Liver (tissue), 9 donors: ENCODE measurements around the gene MED29. TPM values are rescaled to one million over a fixed set of nuclear protein-coding genes. Genes with fewer than 3 reads are reported as not detected.

Experiments
- DNase-seq: peaks from one replicate; pipeline ENCODE4 v3.0.0-alpha.2; 2017; ENCODE audit warnings: low spot score
- H3K27ac ChIP-seq, 2 donors: one replicate each; pipeline ENCODE4 v1.7.0; 2013; ENCODE audit warnings: inconsistent platforms in 2 of 2, low read length in 2 of 2, control low read depth in 1 of 2, low read depth in 1 of 2, mild to moderate bottlenecking in 1 of 2
- H3K27me3 ChIP-seq, 4 donors: one replicate each; pipeline versions ENCODE4 v1.6.1 to v1.7.0; 2013; ENCODE audit warnings: low read length in 3 of 4, inconsistent platforms in 1 of 4, mild to moderate bottlenecking in 1 of 4, moderate library complexity in 1 of 4; ENCODE audit not compliant: control insufficient read depth in 4 of 4, insufficient read depth in 4 of 4
- H3K36me3 ChIP-seq, 4 donors: one replicate each; pipeline versions ENCODE4 v1.6.1 to v1.7.0; 2013; ENCODE audit warnings: low read length in 3 of 4, mild to moderate bottlenecking in 3 of 4, low read depth in 1 of 4, moderate library complexity in 1 of 4; ENCODE audit not compliant: control insufficient read depth in 4 of 4, insufficient read depth in 3 of 4
- H3K4me1 ChIP-seq, 4 donors: one replicate each; pipeline versions ENCODE4 v1.6.1 to v1.7.0; 2013; ENCODE audit warnings: low read length in 3 of 4, mild to moderate bottlenecking in 3 of 4, moderate library complexity in 1 of 4; ENCODE audit not compliant: control insufficient read depth in 4 of 4, insufficient read depth in 4 of 4
- H3K4me3 ChIP-seq, 3 donors: one replicate each; pipeline versions ENCODE4 v1.6.1 to v1.7.0; 2013; ENCODE audit warnings: low read length in 3 of 3, control low read depth in 1 of 3, low read depth in 1 of 3, mild to moderate bottlenecking in 1 of 3
- H3K9ac ChIP-seq, 2 donors: one replicate each; pipeline ENCODE4 v1.7.0; 2013; ENCODE audit warnings: low read length in 2 of 2, mild to moderate bottlenecking in 2 of 2, moderate library complexity in 2 of 2, control low read depth in 1 of 2, low read depth in 1 of 2
- H3K9me3 ChIP-seq, 4 donors: one replicate each; pipeline versions ENCODE4 v1.6.1 to v1.7.0; 2013; ENCODE audit warnings: low read length in 3 of 4; ENCODE audit not compliant: control insufficient read depth in 4 of 4
- ATF3 ChIP-seq: IDR thresholded peaks from 2 replicates; pipeline ENCODE4 v1.6.1; 2016; ENCODE audit warnings: antibody characterized with exemption
- CTCF ChIP-seq: fragments of 150-350 bp; IDR thresholded peaks from 2 replicates; pipeline ENCODE4 v1.5.1; 2017; ENCODE audit warnings: improper control_type of control experiment, low read depth, low read length; ENCODE audit not compliant: missing input control
- EGR1 ChIP-seq, 2 donors: IDR thresholded peaks; 2 replicates each; pipeline ENCODE4 v1.6.1; 2016 to 2018; ENCODE audit warnings: antibody characterized with exemption in 2 of 2, low read depth in 2 of 2
- FOXA1 ChIP-seq: IDR thresholded peaks from 2 replicates; pipeline ENCODE4 v1.6.1; 2016; ENCODE audit warnings: antibody characterized with exemption
- FOXA2 ChIP-seq: IDR thresholded peaks from 2 replicates; pipeline ENCODE4 v1.6.1; 2016; ENCODE audit warnings: antibody characterized with exemption
- GABPA ChIP-seq, 2 donors: IDR thresholded peaks in 1 of 2; conservative IDR thresholded peaks in 1 of 2; 2 replicates each; pipeline ENCODE4 v1.6.1; 2016; ENCODE audit warnings: antibody characterized with exemption in 2 of 2, mild to moderate bottlenecking in 1 of 2, moderate library complexity in 1 of 2
- HNF4A ChIP-seq, 2 donors: conservative IDR thresholded peaks; 2 replicates each; pipeline ENCODE4 v1.6.1; 2016; ENCODE audit warnings: antibody characterized with exemption in 2 of 2, mild to moderate bottlenecking in 2 of 2
- HNF4G ChIP-seq: IDR thresholded peaks from 2 replicates; pipeline ENCODE4 v1.6.1; 2016; ENCODE audit warnings: antibody characterized with exemption
- JUND ChIP-seq, 2 donors: IDR thresholded peaks; 2 replicates each; pipeline ENCODE4 v1.6.1; 2016; ENCODE audit warnings: antibody characterized with exemption in 2 of 2
- MAX ChIP-seq: IDR thresholded peaks from 2 replicates; pipeline ENCODE4 v1.6.1; 2016; ENCODE audit warnings: antibody characterized with exemption
- NR2F2 ChIP-seq: IDR thresholded peaks from 2 replicates; pipeline ENCODE4 v1.6.1; 2016; ENCODE audit warnings: antibody characterized with exemption
- RAD21 ChIP-seq, 2 donors: IDR thresholded peaks; 2 replicates each; pipeline ENCODE4 v1.6.1; 2016; ENCODE audit warnings: antibody characterized with exemption in 2 of 2, mild to moderate bottlenecking in 2 of 2
- REST ChIP-seq: IDR thresholded peaks from 2 replicates; pipeline ENCODE4 v1.6.1; 2016; ENCODE audit warnings: antibody characterized with exemption, mild to moderate bottlenecking
- RXRA ChIP-seq, 2 donors: IDR thresholded peaks; 2 replicates each; pipeline ENCODE4 v1.6.1; 2017 to 2018; ENCODE audit warnings: antibody characterized with exemption in 2 of 2, mild to moderate bottlenecking in 1 of 2
- SP1 ChIP-seq: IDR thresholded peaks from 2 replicates; pipeline ENCODE4 v1.6.1; 2018; ENCODE audit warnings: antibody characterized with exemption, mild to moderate bottlenecking
- TAF1 ChIP-seq: conservative IDR thresholded peaks from 2 replicates; pipeline ENCODE4 v1.6.1; 2016; ENCODE audit warnings: antibody characterized with exemption, mild to moderate bottlenecking
- YY1 ChIP-seq: IDR thresholded peaks from 2 replicates; pipeline ENCODE4 v1.6.1; 2016; ENCODE audit warnings: antibody characterized with exemption, mild to moderate bottlenecking
- ZBTB33 ChIP-seq: IDR thresholded peaks from 2 replicates; pipeline ENCODE4 v1.6.1; 2016; ENCODE audit warnings: antibody characterized with exemption
- WGBS: extraction: QIAGEN DNeasy Blood & Tissue Kit; methylation state at CpG from one replicate; pipeline ENCODE4 v1.1.7; 2013; 5-methylcytosine and 5-hydroxymethylcytosine counted together
- polyA plus RNA-seq, 2 donors: library from polyadenylated mRNA; stranded (reverse) in 1 of 2; unstranded in 1 of 2; fragments of 200-250 nt in 1 of 2; fragments of >200 nt in 1 of 2; fragmentation: Nextera tagmentation in 1 of 2; extraction: Ambion mirVana in 1 of 2; gene quantifications; one replicate each; pipeline versions ENCODE4 v1.2.1 to v1.2.3, GENCODE V29; 2013 to 2015
- total RNA-seq, 2 donors: library from RNA; depleted of rRNA; stranded (reverse); fragments of >200 nt; gene quantifications; one replicate each; pipeline ENCODE4 v1.2.3, GENCODE V29; 2014
- donor health status: healthy.
- donor health status: healthy.
- donor health status: healthy.
- donor health status: healthy.
- donor health status: healthy.

The MED29 gene
- total and polyA plus RNA-seq, 4 donors: 11.0 to 24.2 (median 17.4) TPM

- no peak for TF ChIP-seq CTCF
- peak; percentile 72 for TF ChIP-seq YY1
- no peak for TF ChIP-seq FOXA2
- peak in 1 of 2 donors; percentile 34 for TF ChIP-seq JUND (IDR thresholded peaks at IDR 0.05)
- TF ChIP-seq HNF4G: no peak
- TF ChIP-seq TAF1: peak; percentile 75
- peak in 1 of 2 donors; percentile 20 for TF ChIP-seq GABPA (IDR thresholded peaks at IDR 0.05 in 1 of 2, conservative IDR thresholded peaks at IDR 0.05 in 1 of 2)
- no peak for TF ChIP-seq FOXA1
- peak in 1 of 2 donors; percentile 9 for TF ChIP-seq HNF4A (conservative IDR thresholded peaks at IDR 0.05)
- peak; percentile 37 for TF ChIP-seq SP1
- TF ChIP-seq RAD21 (IDR thresholded peaks at IDR 0.05): no peak
Measured at GRCh38 chr19:39406656-39407409, 15.7 kb downstream of the MED29 start, which contains the start of gene ZFP36 (continued).

- H3K4me1 ChIP-seq: peaks cover 7 to 25% (median 13%) of the 10 kb centered on the region in 4 donors
- no peak for TF ChIP-seq ATF3
- no peak for TF ChIP-seq ZBTB33
- TF ChIP-seq MAX: no peak
- no peak for TF ChIP-seq HNF4G
- no peak for TF ChIP-seq RXRA (IDR thresholded peaks at IDR 0.05)
- TF ChIP-seq FOXA2: no peak
- no peak for TF ChIP-seq FOXA1
- TF ChIP-seq NR2F2: no peak
- no peak for TF ChIP-seq GABPA (IDR thresholded peaks at IDR 0.05 in 1 of 2, conservative IDR thresholded peaks at IDR 0.05 in 1 of 2)
- TF ChIP-seq SP1: no peak
- no peak for TF ChIP-seq REST
- no peak for TF ChIP-seq EGR1 (IDR thresholded peaks at IDR 0.05; ENCODE audit: low read depth in 2 of 2)
- no peak for TF ChIP-seq CTCF
- no peak for TF ChIP-seq HNF4A (conservative IDR thresholded peaks at IDR 0.05)
- H3K9me3 ChIP-seq: no peaks in the 10 kb centered on the region
- no peak for DNase-seq
- H3K27ac ChIP-seq: peak overlapping the region; percentile 89 to 95
- under 1% methylated on average over 14 of the region's 14 CpGs for WGBS
- H3K9ac ChIP-seq: peak overlapping the region; percentile 98 to 99
- no peaks in the 10 kb centered on the region for H3K27me3 ChIP-seq
- peak overlapping the region; percentile 89 to 95 (median 94) for H3K4me3 ChIP-seq
- peaks cover 0 to 9% (median 0%) of the 10 kb centered on the region in 4 donors for H3K36me3 ChIP-seq
Measured at GRCh38 chr19:39407410-39407659, 16.2 kb downstream of the MED29 start.
